HL-60 (cell line): Measurements from ENCODE around the gene OSER1.

Experiments
- CTCF ChIP-seq: IDR thresholded peaks from one replicate; pipeline ENCODE4 v1.5.1; 2011; ENCODE audit warnings: low read length, control low read depth, inconsistent platforms; ENCODE audit not compliant: insufficient read depth
- REST ChIP-seq: IDR thresholded peaks from 2 replicates; pipeline ENCODE4 v1.6.1; 2012; ENCODE audit warnings: low read depth; ENCODE audit not compliant: insufficient replicate concordance

GRCh38 chr20:44209686-44210405, 725 bp downstream of the OSER1 start:
- TF ChIP-seq CTCF (no peak), REST (peak; percentile 82)
